KMS-11 (cell line): ENCODE results near the gene KCNJ5.

Experiments
- H2AFZ ChIP-seq: fragments of 200-600 bp; sonication (generic); 2 replicates; pipeline ENCODE4 v1.6.1; 2016; ENCODE audit warnings: antibody characterized with exemption, mixed run types, low read depth
- H3K27ac ChIP-seq: fragments of 200-600 bp; sonication (generic); 2 replicates; pipeline ENCODE4 v1.6.1; 2016; ENCODE audit warnings: mild to moderate bottlenecking, mixed run types
- H3K27me3 ChIP-seq: fragments of 200-600 bp; sonication (generic); 2 replicates; pipeline ENCODE4 v1.6.1; 2017; ENCODE audit warnings: mild to moderate bottlenecking, low read depth, mixed run types, moderate library complexity; ENCODE audit not compliant: insufficient read depth
- H3K36me3 ChIP-seq: fragments of 200-600 bp; sonication (generic); 2 replicates; pipeline ENCODE4 v1.6.1; 2017; ENCODE audit warnings: mild to moderate bottlenecking, mixed run types; ENCODE audit not compliant: insufficient read depth
- H3K4me1 ChIP-seq: fragments of 200-600 bp; sonication (generic); 2 replicates; pipeline ENCODE4 v1.6.1; 2016; ENCODE audit warnings: mild to moderate bottlenecking, low read depth, mixed run types; ENCODE audit not compliant: poor library complexity, severe bottlenecking
- H3K4me2 ChIP-seq: fragments of 200-600 bp; sonication (generic); 2 replicates; pipeline ENCODE4 v1.7.0; 2016; ENCODE audit warnings: mild to moderate bottlenecking, mixed run types
- H3K4me3 ChIP-seq: fragments of 200-600 bp; sonication (generic); IDR thresholded peaks from 2 replicates; pipeline ENCODE4 v1.6.1; 2017; ENCODE audit warnings: low read depth, low read length, mixed read lengths; ENCODE audit not compliant: insufficient read depth
- H3K79me2 ChIP-seq: fragments of 200-600 bp; sonication (generic); 2 replicates; pipeline ENCODE4 v1.6.1; 2016; ENCODE audit warnings: low read depth, mixed run types; ENCODE audit not compliant: insufficient read depth
- H3K9ac ChIP-seq: fragments of 200-600 bp; sonication (generic); 2 replicates; pipeline ENCODE4 v1.6.1; 2016; ENCODE audit warnings: mild to moderate bottlenecking, mixed run types
- H4K20me1 ChIP-seq: fragments of 200-600 bp; sonication (generic); 2 replicates; pipeline ENCODE4 v1.6.1; 2016; ENCODE audit warnings: mild to moderate bottlenecking, mixed run types; ENCODE audit not compliant: insufficient read depth
- CTCF ChIP-seq: fragments of 200-600 bp; sonication (generic); conservative IDR thresholded peaks from 2 replicates; pipeline ENCODE4 v1.6.1; 2017; ENCODE audit warnings: low read depth, mild to moderate bottlenecking, antibody characterized with exemption, low read length, moderate library complexity, mixed read lengths

The KCNJ5 gene

GRCh38 chr11:128878455-128878854, 12.7 kb upstream of the KCNJ5 start:
- H3K9ac ChIP-seq, result no peak overlapping the region
- H3K4me1 ChIP-seq, result no peaks in the 10 kb centered on the region
- no peak overlapping the region for H3K27ac ChIP-seq
- H3K4me3 ChIP-seq, result no peak overlapping the region
- H3K79me2 ChIP-seq, result no peaks in the 10 kb centered on the region
- no peaks in the 10 kb centered on the region for H3K36me3 ChIP-seq
- H3K4me2 ChIP-seq, result no peak overlapping the region
- H2AFZ ChIP-seq, result no peak overlapping the region
- no peaks in the 10 kb centered on the region for H3K27me3 ChIP-seq
- TF ChIP-seq CTCF, result no peak
- no peaks in the 10 kb centered on the region for H4K20me1 ChIP-seq

- Histone ChIP-seq H3K4me2 (no peak overlapping the region), H4K20me1 (no peaks in the 10 kb centered on the region), H3K4me1 (peaks cover 6% of the 10 kb centered on the region), H3K27ac (no peak overlapping the region), H3K4me3 (no peak overlapping the region), H3K27me3 (no peaks in the 10 kb centered on the region), H2AFZ (no peak overlapping the region), H3K36me3 (no peaks in the 10 kb centered on the region), H3K9ac (no peak overlapping the region), H3K79me2 (no peaks in the 10 kb centered on the region)
- TF ChIP-seq CTCF, result no peak
Measured at GRCh38 chr11:128879817-128880216, 11.3 kb upstream of the KCNJ5 start.

GRCh38 chr11:128881221-128881620, 9.9 kb upstream of the KCNJ5 start:
- no peak overlapping the region for H3K4me3 ChIP-seq
- H4K20me1 ChIP-seq, result no peaks in the 10 kb centered on the region
- no peaks in the 10 kb centered on the region for H3K36me3 ChIP-seq
- H2AFZ ChIP-seq, result no peak overlapping the region
- H3K4me1 ChIP-seq, result peaks cover 6% of the 10 kb centered on the region
- no peak overlapping the region for H3K4me2 ChIP-seq
- no peaks in the 10 kb centered on the region for H3K27me3 ChIP-seq
- no peak overlapping the region for H3K9ac ChIP-seq
- no peak overlapping the region for H3K27ac ChIP-seq
- no peaks in the 10 kb centered on the region for H3K79me2 ChIP-seq
- no peak for TF ChIP-seq CTCF

GRCh38 chr11:128882451-128882850, 8.7 kb upstream of the KCNJ5 start:
- H3K27ac ChIP-seq, result no peak overlapping the region
- no peak overlapping the region for H3K4me3 ChIP-seq
- TF ChIP-seq CTCF, result no peak
- no peaks in the 10 kb centered on the region for H3K36me3 ChIP-seq
- no peaks in the 10 kb centered on the region for H3K27me3 ChIP-seq
- H4K20me1 ChIP-seq, result no peaks in the 10 kb centered on the region
- no peak overlapping the region for H3K4me2 ChIP-seq
- peaks cover 6% of the 10 kb centered on the region for H3K4me1 ChIP-seq
- no peaks in the 10 kb centered on the region for H3K79me2 ChIP-seq
- H2AFZ ChIP-seq, result no peak overlapping the region
- no peak overlapping the region for H3K9ac ChIP-seq

GRCh38 chr11:128884054-128884453, 7.1 kb upstream of the KCNJ5 start:
- H3K27ac ChIP-seq, result no peak overlapping the region
- H3K36me3 ChIP-seq, result no peaks in the 10 kb centered on the region
- no peak overlapping the region for H3K4me3 ChIP-seq
- TF ChIP-seq CTCF, result no peak
- no peaks in the 10 kb centered on the region for H3K79me2 ChIP-seq
- H3K27me3 ChIP-seq, result no peaks in the 10 kb centered on the region
- H3K9ac ChIP-seq, result no peak overlapping the region
- H3K4me1 ChIP-seq, result peaks cover 6% of the 10 kb centered on the region
- H2AFZ ChIP-seq, result no peak overlapping the region
- no peaks in the 10 kb centered on the region for H4K20me1 ChIP-seq
- no peak overlapping the region for H3K4me2 ChIP-seq
